ENCODE results near the gene FADS6.

The FADS6 gene

DNA sequence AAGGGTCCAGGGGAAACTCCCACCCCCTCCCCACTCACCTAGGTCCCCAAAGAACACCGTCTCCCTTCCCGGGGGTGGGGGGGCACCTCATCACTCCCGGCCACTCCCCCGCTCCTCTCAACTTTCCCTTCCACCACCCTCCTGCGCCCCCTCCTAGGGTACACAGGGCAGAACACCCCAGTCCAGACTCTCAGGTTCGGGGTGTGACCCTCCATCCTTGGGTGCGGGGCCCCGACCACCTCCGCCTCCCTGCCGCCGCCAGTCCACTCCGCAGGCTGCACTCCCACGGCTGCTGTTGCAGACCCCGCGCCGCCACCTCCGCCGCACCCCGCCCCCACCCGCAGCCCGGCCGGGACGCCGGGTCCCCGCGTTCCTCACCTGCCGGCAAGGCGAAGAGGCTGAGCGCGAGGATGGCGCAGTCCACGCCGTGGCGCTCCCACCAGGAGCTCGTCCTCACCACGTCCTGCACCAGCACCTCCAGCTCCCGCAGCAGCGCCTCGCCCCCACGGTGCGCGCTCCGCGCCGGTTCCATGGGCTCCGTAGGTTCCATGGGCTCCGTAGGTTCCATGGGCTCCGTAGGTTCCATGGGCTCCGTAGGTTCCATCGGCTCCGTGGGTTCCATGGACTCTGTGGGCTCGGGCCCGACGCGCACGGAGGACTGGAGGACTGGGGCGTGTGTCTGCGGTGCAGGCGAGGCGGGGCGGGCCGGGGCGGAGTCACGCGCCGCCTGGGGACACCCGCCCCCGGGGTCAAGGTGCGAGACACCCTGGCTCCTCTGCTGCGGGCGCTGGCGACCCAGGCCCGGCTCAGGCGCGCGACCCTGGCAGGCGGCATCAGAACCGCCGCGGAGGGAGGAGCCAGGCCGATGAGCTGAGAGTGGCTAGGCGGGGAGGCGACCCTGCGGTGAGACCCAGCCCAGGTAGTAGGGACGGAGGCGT is at the start of gene FADS6:
Gene FADS6, minus strand, starts transcription at position 660 of the 938 bp plus-strand sequence. Its CDS starts 38 bp downstream, at position 622.
- no peak for DNase-seq (ENCODE audit: low read depth)

DNA sequence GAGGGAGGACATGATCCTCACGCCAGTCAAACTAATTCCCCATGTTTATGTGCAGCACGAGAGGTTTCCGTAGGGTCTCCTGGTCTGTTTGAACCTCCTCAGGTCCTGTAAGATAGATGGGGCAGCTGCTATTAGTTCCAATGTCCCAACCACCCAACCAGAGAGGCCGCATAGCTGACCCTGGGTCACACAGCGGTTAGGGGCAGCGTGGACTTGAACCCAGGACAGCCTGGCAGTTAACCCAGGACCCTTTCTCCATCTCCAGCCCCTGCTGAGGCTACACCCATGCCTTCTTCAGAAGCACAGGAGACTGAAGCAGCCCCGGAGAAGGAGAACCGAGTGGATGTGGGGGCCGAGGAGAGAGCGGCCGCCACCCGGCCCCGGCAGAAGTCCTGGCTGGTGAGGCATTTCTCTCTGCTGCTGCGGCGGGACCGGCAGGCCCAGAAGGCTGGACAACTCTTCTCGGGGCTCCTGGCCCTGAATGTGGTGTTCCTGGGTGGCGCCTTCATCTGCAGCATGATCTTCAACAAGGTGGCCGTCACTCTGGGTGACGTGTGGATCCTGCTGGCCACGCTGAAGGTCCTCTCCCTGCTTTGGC is 47.8 kb upstream of the FADS6 start:
- no peak for DNase-seq (ENCODE audit: low read depth)

GRCh38 chr17:74939534-74939933 is 46.1 kb upstream of the FADS6 start:
- DNase-seq (ENCODE audit: low read depth), result no peak

GRCh38 chr17:74938194-74938950 is 44.9 kb upstream of the FADS6 start:
- DNase-seq (ENCODE audit: low read depth), result no peak

- DNase-seq (ENCODE audit: low read depth), result no peak
Observed at GRCh38 chr17:74937064-74938051, 43.9 kb upstream of the FADS6 start.

- DNase-seq (ENCODE audit: low read depth), result no peak
Observed at GRCh38 chr17:74936470-74936799, 43.0 kb upstream of the FADS6 start.

- DNase-seq (ENCODE audit: low read depth), result no peak
Observed at GRCh38 chr17:74935585-74936469, 42.4 kb upstream of the FADS6 start, which contains the start of gene OTOP3. Gene OTOP3 (plus strand): TSS chr17:74935898. CDS start chr17:74935922, 24 bp downstream.

- no peak for DNase-seq (ENCODE audit: low read depth)
Observed at GRCh38 chr17:74935048-74935447, 41.6 kb upstream of the FADS6 start.

- DNase-seq (ENCODE audit: low read depth), result no peak
Observed at GRCh38 chr17:74930535-74931036, 37.2 kb upstream of the FADS6 start.

GRCh38 chr17:74928786-74929185 is 35.4 kb upstream of the FADS6 start:
- no peak for DNase-seq (ENCODE audit: low read depth)

GRCh38 chr17:74925242-74925641 is 31.8 kb upstream of the FADS6 start:
- DNase-seq (ENCODE audit: low read depth), result no peak

GRCh38 chr17:74924250-74924948 is 31.0 kb upstream of the FADS6 start, which contains the start of gene OTOP2:
Gene OTOP2 (plus strand): TSS chr17:74924273. CDS start chr17:74924633, 360 bp downstream.
- DNase-seq (ENCODE audit: low read depth), result no peak

GRCh38 chr17:74923538-74924249 is 30.3 kb upstream of the FADS6 start:
- peak; percentile 32 for DNase-seq (ENCODE audit: low read depth)

- DNase-seq (ENCODE audit: low read depth), result no peak
Observed at GRCh38 chr17:74922694-74923537, 29.5 kb upstream of the FADS6 start, which contains the start of gene USH1G. Gene USH1G (minus strand): TSS chr17:74923255. CDS start chr17:74923073, 182 bp downstream.

DNA sequence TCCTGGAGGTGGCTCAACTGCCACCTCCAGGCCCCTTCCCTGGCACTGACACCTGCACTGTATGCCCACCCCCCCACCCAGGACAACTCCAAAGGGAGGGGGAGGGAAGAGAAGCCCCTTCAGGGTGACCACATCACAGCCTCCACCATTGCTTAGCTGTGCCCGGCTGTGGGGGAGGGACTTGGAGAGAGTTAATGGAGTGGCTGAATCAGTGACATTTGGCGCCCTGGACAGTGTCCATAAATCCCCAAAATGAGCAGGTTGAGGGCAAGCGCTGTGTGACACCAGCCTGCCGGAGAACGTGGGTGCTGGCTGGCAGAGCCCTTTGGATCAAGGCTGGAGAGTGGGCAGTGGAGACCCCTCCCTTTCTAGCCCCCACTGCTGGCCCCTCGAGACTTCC is 28.7 kb upstream of the FADS6 start:
- no peak for DNase-seq (ENCODE audit: low read depth)

DNA sequence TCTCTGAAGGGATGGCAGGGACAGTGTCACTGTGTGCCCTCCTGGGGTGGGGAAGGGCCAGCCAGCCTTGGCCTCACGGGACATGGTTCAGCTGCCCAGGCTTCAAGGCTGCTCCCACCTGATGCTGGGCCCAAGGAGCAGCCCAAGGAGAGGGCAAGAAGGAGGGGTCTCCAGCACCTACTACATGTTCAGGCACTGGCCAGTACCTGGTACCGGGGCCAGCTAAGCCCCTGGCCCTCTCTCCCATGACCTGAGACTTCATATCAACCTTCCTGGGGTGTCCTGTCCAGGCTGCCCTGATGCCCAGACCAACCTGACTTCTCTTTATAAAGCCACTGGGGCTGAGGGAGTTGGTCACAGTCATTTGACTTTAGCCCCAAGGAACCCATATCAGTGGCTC is 28.3 kb upstream of the FADS6 start:
- DNase-seq (ENCODE audit: low read depth), result no peak

DNA sequence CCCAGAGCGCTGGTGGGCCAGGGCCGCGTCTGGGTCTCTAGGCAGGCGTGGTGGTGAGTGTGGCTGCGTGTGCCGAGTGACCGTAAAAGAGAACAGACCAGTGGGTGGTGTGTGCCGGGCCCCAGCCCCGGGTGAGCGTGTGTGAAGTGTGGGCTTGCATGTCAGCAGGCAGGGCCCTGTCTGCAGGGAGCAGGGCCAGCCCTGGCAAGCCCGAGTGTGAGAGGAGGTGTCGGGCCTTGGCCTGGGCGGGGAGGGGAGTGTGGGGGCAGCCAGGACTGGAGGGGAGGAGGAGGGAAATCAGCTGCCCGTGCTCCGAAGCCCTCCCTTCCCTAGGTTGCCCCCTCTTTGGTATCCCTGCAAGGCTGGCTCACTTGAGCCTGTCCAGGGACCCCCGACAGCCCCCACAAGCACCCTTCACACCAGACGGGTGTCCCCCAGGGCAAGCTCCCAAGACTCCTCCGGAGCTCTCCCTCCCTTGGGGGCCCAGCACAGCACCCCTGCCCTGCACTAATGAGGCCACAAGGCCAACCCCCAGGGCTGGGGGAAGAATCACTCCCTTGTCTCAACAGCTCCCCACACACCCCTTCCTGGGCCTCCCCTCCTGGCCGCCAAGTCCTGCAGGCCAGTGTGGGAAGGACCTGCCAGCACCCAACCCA is 27.7 kb upstream of the FADS6 start:
- no peak for DNase-seq (ENCODE audit: low read depth)

Measured in T-helper 22 cell (primary cell).